IMR-90 (cell line): ENCODE results near the gene TTC7B. TPM values are rescaled to one million over a fixed set of nuclear protein-coding genes. Genes with fewer than 3 reads are reported as not detected.

Source experiments
- ATAC-seq: fragments of 200-7000 bp; cut with Tn5 transposase; 2 replicates; pipeline ENCODE4 v1.9.1; 2020; ENCODE audit warnings: low read depth, mild to moderate bottlenecking, moderate library complexity
- BruUV-seq: library from RNA; stranded (reverse); fragments of 400-500 nt; replicated peaks from 2 replicates; lab custom pipeline; 2021; lab: Mats Ljungman, UMichigan
- CTCF ChIA-PET: fragments of 300-600 bp; formaldehyde crosslinking; extraction: SDS; loops from one replicate; lab custom pipeline; 2021; ENCODE audit warnings: antibody characterized with exemption; lab: Yijun Ruan, JAX
- POLR2A ChIA-PET: fragments of 300-600 bp; sonication (Branson Sonifier 250); formaldehyde crosslinking; loops from one replicate; lab custom pipeline; 2022; ENCODE audit warnings: antibody characterized with exemption; ENCODE audit not compliant: unreplicated experiment; lab: Charles Lee
- DNase-seq: peaks from one replicate; pipeline ENCODE4 v3.0.0; 2013
- H2AFZ ChIP-seq: replicated peaks from 2 replicates; pipeline ENCODE3; 2013; ENCODE audit warnings: low read length, mild to moderate bottlenecking; ENCODE audit not compliant: poor library complexity
- H2AK5ac ChIP-seq: 2 replicates; pipeline ENCODE4 v1.6.1; 2013; ENCODE audit warnings: low read depth, low read length, inconsistent platforms
- H2AK9ac ChIP-seq: replicated peaks from 2 replicates; pipeline ENCODE3; 2013; ENCODE audit warnings: mild to moderate bottlenecking, low read depth, low read length, moderate library complexity; ENCODE audit not compliant: poor library complexity
- H2BK120ac ChIP-seq: 2 replicates; pipeline ENCODE4 v1.6.1; 2013; ENCODE audit warnings: low read depth, low read length, inconsistent platforms
- H2BK15ac ChIP-seq: 3 replicates; pipeline ENCODE4 v1.6.1; 2013; ENCODE audit warnings: low read depth, low read length, inconsistent platforms
- H2BK20ac ChIP-seq: 2 replicates; pipeline ENCODE4 v1.6.1; 2013; ENCODE audit warnings: low read depth, mild to moderate bottlenecking, inconsistent platforms, low read length, moderate library complexity
- H2BK5ac ChIP-seq: 2 replicates; pipeline ENCODE4 v1.6.1; 2013; ENCODE audit warnings: mild to moderate bottlenecking, low read depth, low read length, inconsistent platforms; ENCODE audit not compliant: poor library complexity, severe bottlenecking
- H3K14ac ChIP-seq: replicated peaks from 2 replicates; pipeline ENCODE4 v1.6.1; 2013; ENCODE audit warnings: low read depth, low read length, inconsistent platforms
- H3K18ac ChIP-seq: 2 replicates; pipeline ENCODE4 v1.6.1; 2013; ENCODE audit warnings: low read depth, low read length, control low read depth
- H3K23ac ChIP-seq: 2 replicates; pipeline ENCODE4 v1.6.1; 2013; ENCODE audit warnings: low read depth, low read length, inconsistent platforms
- H3K27ac ChIP-seq: 2 replicates; pipeline ENCODE4 v1.5.1; 2013; ENCODE audit warnings: mild to moderate bottlenecking, control low read depth, low read length; ENCODE audit not compliant: insufficient read depth
- H3K27me3 ChIP-seq: 2 replicates; pipeline ENCODE4 v1.6.1; 2013; ENCODE audit warnings: low read length; ENCODE audit not compliant: control insufficient read depth, insufficient read depth
- H3K36me3 ChIP-seq: 2 replicates; pipeline ENCODE4 v1.6.1; 2013; ENCODE audit warnings: low read length, mixed read lengths; ENCODE audit not compliant: control insufficient read depth, insufficient read depth
- H3K4ac ChIP-seq: 2 replicates; pipeline ENCODE4 v1.6.1; 2013; ENCODE audit warnings: low read depth, low read length, inconsistent platforms
- H3K4me1 ChIP-seq: 2 replicates; pipeline ENCODE4 v1.6.1; 2013; ENCODE audit warnings: low read length, mixed read lengths; ENCODE audit not compliant: control insufficient read depth, insufficient read depth
- H3K4me2 ChIP-seq: 2 replicates; pipeline ENCODE4 v1.6.1; 2013; ENCODE audit warnings: low read depth, mild to moderate bottlenecking, control low read depth, low read length, moderate library complexity
- H3K4me3 ChIP-seq: 2 replicates; pipeline ENCODE4 v1.5.1; 2013; ENCODE audit warnings: low read depth, mild to moderate bottlenecking, control low read depth, low read length, moderate library complexity; ENCODE audit not compliant: insufficient read depth
- H3K56ac ChIP-seq: 2 replicates; pipeline ENCODE4 v1.6.1; 2013; ENCODE audit warnings: low read length, inconsistent platforms; ENCODE audit not compliant: insufficient read depth; ENCODE audit errors: extremely low read depth
- H3K79me1 ChIP-seq, 2 experiments: 2 replicates each; pipeline ENCODE4 v1.6.1; 2013; ENCODE audit warnings: low read length in 2 of 2, inconsistent platforms in 1 of 2, low read depth in 1 of 2
- H3K9ac ChIP-seq: 2 replicates; pipeline ENCODE4 v1.6.1; 2013; ENCODE audit warnings: low read depth, low read length, control low read depth
- H3K9me1 ChIP-seq: 2 replicates; pipeline ENCODE4 v1.6.1; 2013; ENCODE audit warnings: low read length, inconsistent platforms; ENCODE audit not compliant: insufficient read depth
- H3K9me3 ChIP-seq: 2 replicates; pipeline ENCODE4 v1.6.1; 2013; ENCODE audit warnings: low read length; ENCODE audit not compliant: control insufficient read depth, insufficient read depth
- H4K20me1 ChIP-seq: 2 replicates; pipeline ENCODE4 v1.6.1; 2013; ENCODE audit warnings: low read length, inconsistent platforms; ENCODE audit not compliant: insufficient read depth
- H4K5ac ChIP-seq: 2 replicates; pipeline ENCODE4 v1.6.1; 2013; ENCODE audit warnings: mild to moderate bottlenecking, low read depth, low read length, control low read depth
- H4K8ac ChIP-seq, 2 experiments: 2 replicates each; pipeline ENCODE4 v1.6.1; 2013; ENCODE audit warnings: low read depth in 2 of 2, low read length in 2 of 2, control low read depth in 1 of 2, inconsistent platforms in 1 of 2
- H4K91ac ChIP-seq: 2 replicates; pipeline ENCODE4 v1.6.1; 2013; ENCODE audit warnings: low read depth, low read length, inconsistent platforms; ENCODE audit not compliant: insufficient read depth
- BHLHE40 ChIP-seq: fragments of 150-350 bp; IDR thresholded peaks from 2 replicates; pipeline ENCODE4 v1.6.1; 2016; ENCODE audit warnings: mild to moderate bottlenecking, low read depth, low read length
- CEBPB ChIP-seq: IDR thresholded peaks from 2 replicates; pipeline ENCODE4 v1.6.1; 2012; ENCODE audit warnings: low read depth, low read length, improper control_type of control experiment
- CHD1 ChIP-seq: IDR thresholded peaks from 2 replicates; pipeline ENCODE4 v1.6.1; 2012; ENCODE audit warnings: low read depth, low read length, improper control_type of control experiment
- FOS ChIP-seq: fragments of 150-350 bp; IDR thresholded peaks from 2 replicates; pipeline ENCODE4 v1.6.1; 2016; ENCODE audit warnings: low read depth, low read length
- MAFK ChIP-seq: IDR thresholded peaks from 2 replicates; pipeline ENCODE4 v1.6.1; 2012; ENCODE audit warnings: low read depth, low read length, improper control_type of control experiment
- MAZ ChIP-seq: IDR thresholded peaks from 2 replicates; pipeline ENCODE4 v1.6.1; 2012; ENCODE audit warnings: low read depth, mild to moderate bottlenecking, low read length, improper control_type of control experiment, moderate library complexity, borderline replicate concordance
- MXI1 ChIP-seq: IDR thresholded peaks from 2 replicates; pipeline ENCODE4 v1.6.1; 2012; ENCODE audit warnings: low read depth, mild to moderate bottlenecking, low read length, moderate library complexity, borderline replicate concordance
- NFE2L2 ChIP-seq: fragments of 150-350 bp; IDR thresholded peaks from 2 replicates; pipeline ENCODE4 v1.6.1; 2016; ENCODE audit warnings: low read depth, mild to moderate bottlenecking, low read length
- POLR2A ChIP-seq: IDR thresholded peaks from 2 replicates; pipeline ENCODE4 v1.6.1; 2012; ENCODE audit warnings: mild to moderate bottlenecking, low read depth, low read length
- RAD21 ChIP-seq: IDR thresholded peaks from 2 replicates; pipeline ENCODE4 v1.6.1; 2012; ENCODE audit warnings: low read length, improper control_type of control experiment
- RCOR1 ChIP-seq: IDR thresholded peaks from 2 replicates; pipeline ENCODE4 v1.6.1; 2012; ENCODE audit warnings: mild to moderate bottlenecking, low read length, improper control_type of control experiment; ENCODE audit not compliant: insufficient replicate concordance
- RFX5 ChIP-seq: IDR thresholded peaks from 2 replicates; pipeline ENCODE4 v1.8.0; 2012; ENCODE audit warnings: low read depth, mild to moderate bottlenecking, low read length, moderate library complexity
- SMC3 ChIP-seq: fragments of 150-350 bp; IDR thresholded peaks from 2 replicates; pipeline ENCODE4 v1.6.1; 2016; ENCODE audit warnings: low read depth, mild to moderate bottlenecking, antibody characterized with exemption, low read length, moderate library complexity
- WGBS, 2 experiments: methylation state at CpG; one replicate each; pipeline versions ENCODE4 v1.1.5 to v1.1.7; 2013; ENCODE audit warnings: missing lambda C conversion rate in 2 of 2; ENCODE audit not compliant: insufficient read length in 1 of 2; ENCODE audit errors: extremely low coverage in 2 of 2; 5-methylcytosine and 5-hydroxymethylcytosine counted together
- dilution Hi-C: fragments of 300-500 bp; cut with HindIII; formaldehyde crosslinking; loops from one replicate; pipeline ENCODE4 v1.14.3; 2018; ENCODE audit warnings: low sequenced_read_pairs; ENCODE audit not compliant: unreplicated experiment
- in situ Hi-C: fragments of 300-500 bp; cut with MboI; formaldehyde crosslinking; loops from 3 replicates; pipeline ENCODE4 v1.14.3; 2019; ENCODE audit warnings: low sequenced_read_pairs, inconsistent platforms, mixed read lengths
- intact Hi-C: fragments of 100-400 bp; cut with micrococcal nuclease; formaldehyde crosslinking; loops from 2 replicates; pipeline ENCODE4 v1.10.0; 2022
- polyA plus RNA-seq, 3 experiments: library from polyadenylated mRNA; depleted of rRNA; stranded (reverse); fragments of >200 nt; gene quantifications; 2 replicates each; pipeline ENCODE4 v1.2.3, GENCODE V29; 2012; ENCODE audit warnings: low replicate concordance in 1 of 3
- total RNA-seq: library from RNA; depleted of rRNA; stranded (reverse); fragments of >200 nt; gene quantifications from 2 replicates; pipeline ENCODE4 v1.2.3, GENCODE V29; 2012
- TF ChIP-seq, protein P1 (sequence below): fragments of 150-350 bp; IDR thresholded peaks from 2 replicates; pipeline ENCODE4 v1.6.1; 2016; ENCODE audit warnings: low read depth, mild to moderate bottlenecking, low read length, moderate library complexity, borderline replicate concordance
- TF ChIP-seq, protein P2 (sequence below): conservative IDR thresholded peaks from 2 replicates; pipeline ENCODE4 v1.5.1; 2012; ENCODE audit warnings: mild to moderate bottlenecking, low read depth, low read length, improper control_type of control experiment
- TF ChIP-seq, protein P3 (sequence below): fragments of 150-350 bp; IDR thresholded peaks from 2 replicates; pipeline ENCODE4 v1.6.1; 2017; ENCODE audit warnings: mild to moderate bottlenecking, antibody characterized with exemption, low read length, low read depth

The TTC7B gene
- total and polyA plus RNA-seq, 2 of the 4 experiments (the other 2 are of a cell fraction): 18.1 to 35.3 TPM

DNA sequence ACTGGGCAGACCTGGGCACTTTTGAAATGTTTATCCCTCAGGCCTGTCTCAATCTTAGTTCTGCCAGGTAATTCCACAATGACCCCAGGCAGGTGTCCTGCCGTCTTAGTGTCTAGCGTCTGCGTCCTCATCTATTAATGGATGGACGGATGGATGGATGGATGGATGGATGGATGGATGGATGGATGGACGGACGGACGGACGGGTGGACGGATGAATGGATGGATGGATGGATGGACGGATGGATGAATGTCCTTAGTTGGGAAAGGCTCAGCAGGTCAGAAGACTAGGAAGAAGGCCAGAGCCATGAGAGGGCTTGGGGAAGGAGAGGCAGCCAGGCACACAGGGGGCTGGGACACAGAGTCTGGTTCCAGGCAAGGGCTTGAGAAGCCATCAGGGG is 278.1 kb downstream of the TTC7B start:
- peaks cover 6% of the 10 kb centered on the region for H3K4me1 ChIP-seq
- 79% methylated on average over 9 of the region's 10 CpGs; no CpG with 5 or more reads in 1 of the 2 experiments for WGBS, 2 experiments
- no peaks in the 10 kb centered on the region for H3K9me3 ChIP-seq
- no peak overlapping the region for H3K9ac ChIP-seq
- no peak overlapping the region for H3K56ac ChIP-seq
- dilution Hi-C loops (no loop called here), in situ Hi-C loops (no loop called here), intact Hi-C loops (no loop called here)
- H4K5ac ChIP-seq: no peak overlapping the region
- no peak overlapping the region for H2BK15ac ChIP-seq
- no peak overlapping the region for H3K23ac ChIP-seq
- H2AK5ac ChIP-seq: no peak overlapping the region
- ChIA-PET POLR2A (no interaction called here), CTCF (no interaction called here)
- H3K9me1 ChIP-seq: peaks cover 4% of the 10 kb centered on the region; the same call in 1 of the 2 replicates
- H2BK20ac ChIP-seq: no peak overlapping the region
- no peak overlapping the region for H2BK120ac ChIP-seq
- H3K4ac ChIP-seq: no peak overlapping the region
- no peak overlapping the region for H3K27ac ChIP-seq
- TF ChIP-seq MAZ: no peak
- no peak for TF ChIP-seq RAD21
- TF ChIP-seq, protein P1, sequence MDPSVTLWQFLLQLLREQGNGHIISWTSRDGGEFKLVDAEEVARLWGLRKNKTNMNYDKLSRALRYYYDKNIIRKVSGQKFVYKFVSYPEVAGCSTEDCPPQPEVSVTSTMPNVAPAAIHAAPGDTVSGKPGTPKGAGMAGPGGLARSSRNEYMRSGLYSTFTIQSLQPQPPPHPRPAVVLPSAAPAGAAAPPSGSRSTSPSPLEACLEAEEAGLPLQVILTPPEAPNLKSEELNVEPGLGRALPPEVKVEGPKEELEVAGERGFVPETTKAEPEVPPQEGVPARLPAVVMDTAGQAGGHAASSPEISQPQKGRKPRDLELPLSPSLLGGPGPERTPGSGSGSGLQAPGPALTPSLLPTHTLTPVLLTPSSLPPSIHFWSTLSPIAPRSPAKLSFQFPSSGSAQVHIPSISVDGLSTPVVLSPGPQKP: no peak
- TF ChIP-seq, protein P2, sequence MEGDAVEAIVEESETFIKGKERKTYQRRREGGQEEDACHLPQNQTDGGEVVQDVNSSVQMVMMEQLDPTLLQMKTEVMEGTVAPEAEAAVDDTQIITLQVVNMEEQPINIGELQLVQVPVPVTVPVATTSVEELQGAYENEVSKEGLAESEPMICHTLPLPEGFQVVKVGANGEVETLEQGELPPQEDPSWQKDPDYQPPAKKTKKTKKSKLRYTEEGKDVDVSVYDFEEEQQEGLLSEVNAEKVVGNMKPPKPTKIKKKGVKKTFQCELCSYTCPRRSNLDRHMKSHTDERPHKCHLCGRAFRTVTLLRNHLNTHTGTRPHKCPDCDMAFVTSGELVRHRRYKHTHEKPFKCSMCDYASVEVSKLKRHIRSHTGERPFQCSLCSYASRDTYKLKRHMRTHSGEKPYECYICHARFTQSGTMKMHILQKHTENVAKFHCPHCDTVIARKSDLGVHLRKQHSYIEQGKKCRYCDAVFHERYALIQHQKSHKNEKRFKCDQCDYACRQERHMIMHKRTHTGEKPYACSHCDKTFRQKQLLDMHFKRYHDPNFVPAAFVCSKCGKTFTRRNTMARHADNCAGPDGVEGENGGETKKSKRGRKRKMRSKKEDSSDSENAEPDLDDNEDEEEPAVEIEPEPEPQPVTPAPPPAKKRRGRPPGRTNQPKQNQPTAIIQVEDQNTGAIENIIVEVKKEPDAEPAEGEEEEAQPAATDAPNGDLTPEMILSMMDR: no peak
- no peak for TF ChIP-seq RCOR1
- TF ChIP-seq RFX5: no peak
- no peak for TF ChIP-seq CEBPB
- TF ChIP-seq FOS: no peak
- TF ChIP-seq CHD1: no peak
- TF ChIP-seq, protein P3, sequence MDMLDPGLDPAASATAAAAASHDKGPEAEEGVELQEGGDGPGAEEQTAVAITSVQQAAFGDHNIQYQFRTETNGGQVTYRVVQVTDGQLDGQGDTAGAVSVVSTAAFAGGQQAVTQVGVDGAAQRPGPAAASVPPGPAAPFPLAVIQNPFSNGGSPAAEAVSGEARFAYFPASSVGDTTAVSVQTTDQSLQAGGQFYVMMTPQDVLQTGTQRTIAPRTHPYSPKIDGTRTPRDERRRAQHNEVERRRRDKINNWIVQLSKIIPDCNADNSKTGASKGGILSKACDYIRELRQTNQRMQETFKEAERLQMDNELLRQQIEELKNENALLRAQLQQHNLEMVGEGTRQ: no peak
- no peak for TF ChIP-seq SMC3
- no peak for TF ChIP-seq MXI1
- TF ChIP-seq BHLHE40: no peak
- TF ChIP-seq NFE2L2: no peak
- TF ChIP-seq POLR2A: no peak
- TF ChIP-seq MAFK: no peak
- no peaks in the 10 kb centered on the region for H3K27me3 ChIP-seq
- H2AK9ac ChIP-seq: peak overlapping the region; percentile 37
- no peak overlapping the region for H3K4me3 ChIP-seq
- no peaks in the 10 kb centered on the region for H3K79me1 ChIP-seq
- H3K18ac ChIP-seq: no peak overlapping the region
- H3K4me2 ChIP-seq: no peak overlapping the region
- BruUV-seq: no TSS peak
- peaks cover 4% of the 10 kb centered on the region; the same call in 1 of the 2 replicates for H3K36me3 ChIP-seq
- no peak for DNase-seq
- H4K91ac ChIP-seq: no peak overlapping the region
- H3K14ac ChIP-seq: no peak overlapping the region
- H4K8ac ChIP-seq: no peak overlapping the region
- H2BK5ac ChIP-seq: no peak overlapping the region
- H2AFZ ChIP-seq: no peak overlapping the region
- H4K20me1 ChIP-seq: no peaks in the 10 kb centered on the region
- ATAC-seq: no peak
